Naive thymus-derived CD4-positive, alpha-beta T cell (primary cell): ENCODE results near the gene ZNF513. TPM values are rescaled to one million over a fixed set of nuclear protein-coding genes. Genes with fewer than 3 reads are reported as not detected.
A peak's percentile ranks its signal among the peaks of the same experiment; 100 is the strongest.

ENCODE experiments used
- ATAC-seq: fragments of 150-1000 bp; cut with Tn5 transposase; 2 replicates; pipeline ENCODE4 v1.10.0; 2021; ENCODE audit warnings: mild to moderate bottlenecking, moderate library complexity
- CTCF ChIA-PET: fragments of 350-600 bp; sonication (Branson Sonifier 250); formaldehyde crosslinking; loops from one replicate; lab custom pipeline; 2021; ENCODE audit warnings: antibody characterized with exemption; lab: Charles Lee
- POLR2A ChIA-PET: fragments of 350-600 bp; sonication (Branson Sonifier 250); formaldehyde crosslinking; loops from one replicate; lab custom pipeline; 2021; ENCODE audit warnings: antibody characterized with exemption, inconsistent platforms; lab: Charles Lee
- DNase-seq, 9 donors: peaks; one replicate each; pipeline versions ENCODE4 v3.0.0 to v3.0.0-alpha.2; 2020 to 2022; ENCODE audit warnings: mixed read lengths in 1 of 9
- H3K27ac ChIP-seq: one replicate; pipeline ENCODE4 v1.7.0; 2013; ENCODE audit warnings: mild to moderate bottlenecking, low read depth, low read length, moderate library complexity
- H3K27me3 ChIP-seq, 2 donors: one replicate each; pipeline ENCODE4 v1.7.0; 2013; ENCODE audit warnings: low read length in 2 of 2, mild to moderate bottlenecking in 2 of 2, moderate library complexity in 2 of 2; ENCODE audit not compliant: control insufficient read depth in 2 of 2, insufficient read depth in 2 of 2
- H3K36me3 ChIP-seq, 3 experiments: 1 replicate in 2 of 3; 2 replicates in 1 of 3; pipeline ENCODE4 v1.7.0; 2013; ENCODE audit warnings: low read length in 3 of 3, mild to moderate bottlenecking in 3 of 3, moderate library complexity in 1 of 3; ENCODE audit not compliant: insufficient read depth in 3 of 3, control insufficient read depth in 2 of 3
- H3K4me1 ChIP-seq, 2 donors: one replicate each; pipeline ENCODE4 v1.7.0; 2013; ENCODE audit warnings: low read length in 2 of 2, mild to moderate bottlenecking in 2 of 2, moderate library complexity in 1 of 2; ENCODE audit not compliant: control insufficient read depth in 2 of 2, insufficient read depth in 2 of 2
- H3K4me3 ChIP-seq: 2 replicates; pipeline ENCODE4 v1.7.0; 2013; ENCODE audit warnings: mild to moderate bottlenecking, low read length
- H3K9me3 ChIP-seq, 3 experiments: 1 replicate in 2 of 3; 2 replicates in 1 of 3; pipeline ENCODE4 v1.7.0; 2013; ENCODE audit warnings: low read length in 3 of 3; ENCODE audit not compliant: control insufficient read depth in 2 of 3
- H3K27ac Mint-ChIP-seq, 9 donors: one replicate each; pipeline ENCODE4 v1.8.0; 2020 to 2022; ENCODE audit warnings: mixed read lengths in 9 of 9, mild to moderate bottlenecking in 8 of 9, moderate library complexity in 5 of 9, inconsistent platforms in 2 of 9
- H3K27me3 Mint-ChIP-seq, 5 donors: one replicate each; pipeline ENCODE4 v1.8.0; 2021 to 2022; ENCODE audit warnings: mixed read lengths in 5 of 5, mild to moderate bottlenecking in 1 of 5
- H3K36me3 Mint-ChIP-seq, 5 donors: one replicate each; pipeline ENCODE4 v1.8.0; 2020 to 2022; ENCODE audit warnings: mixed read lengths in 5 of 5, mild to moderate bottlenecking in 3 of 5, inconsistent platforms in 1 of 5
- H3K4me1 Mint-ChIP-seq, 7 donors: one replicate each; pipeline ENCODE4 v1.8.0; 2020 to 2022; ENCODE audit warnings: mixed read lengths in 7 of 7, mild to moderate bottlenecking in 3 of 7, inconsistent platforms in 1 of 7
- H3K4me3 Mint-ChIP-seq, 10 donors: one replicate each; pipeline ENCODE4 v1.8.0; 2020 to 2022; ENCODE audit warnings: mild to moderate bottlenecking in 10 of 10, mixed read lengths in 10 of 10, moderate library complexity in 6 of 10, inconsistent platforms in 2 of 10
- H3K9me3 Mint-ChIP-seq, 11 donors: one replicate each; pipeline ENCODE4 v1.8.0; 2020 to 2022; ENCODE audit warnings: mixed read lengths in 11 of 11, mild to moderate bottlenecking in 4 of 11, inconsistent platforms in 1 of 11, moderate library complexity in 1 of 11
- intact Hi-C, 2 donors: fragments of 100-400 bp; cut with micrococcal nuclease; formaldehyde crosslinking; loops; one replicate each; pipeline ENCODE4 v1.15.1; 2023
- polyA plus RNA-seq, 2 donors: library from polyadenylated mRNA; unstranded; fragments of 300-500 nt; fragmentation: Illumina TruSeq; gene quantifications; one replicate each; pipeline ENCODE4 v1.2.3, GENCODE V29; 2021
- total RNA-seq, 6 experiments: library from RNA in 5 of 6; stranded (reverse) in 5 of 6; gene quantifications; 1 replicate in 5 of 6; 2 replicates in 1 of 6; pipeline ENCODE4 v1.2.3 and lab custom pipeline; 2021 to 2026

The ZNF513 gene
- total and polyA plus RNA-seq, 7 experiments from 2014 or later = 2.6 to 23.2 (median 17.2) TPM

GRCh38 chr2:27363933-27364332 lies 16.6 kb downstream of the ZNF513 start:
- Histone ChIP-seq H3K27ac (no peak overlapping the region), H3K36me3 (peaks cover 16 to 41% (median 19%) of the 10 kb centered on the region in 3 experiments), H3K4me1 (peaks cover 5 to 7% of the 10 kb centered on the region in 2 donors), H3K4me3 (no peak overlapping the region), H3K27me3 (no peaks in the 10 kb centered on the region), H3K9me3 (no peaks in the 10 kb centered on the region)
- peaks cover 4 to 17% (median 13%) of the 10 kb centered on the region in 7 donors for H3K4me1 Mint-ChIP-seq
- no peak for ATAC-seq
- POLR2A ChIA-PET = interaction anchor here (0.7 to 10.6 kb wide), 5 partner anchors 7 to 267 kb away, joined by 3 to 65 read pairs (median 3); partner anchors contain the start of gene GTF3C2
- no peaks in the 10 kb centered on the region for H3K9me3 Mint-ChIP-seq
- intact Hi-C loops = no loop called here
- peak overlapping the region in 1 of 9 donors; percentile 28 for H3K27ac Mint-ChIP-seq
- H3K4me3 Mint-ChIP-seq = no peak overlapping the region
- H3K27me3 Mint-ChIP-seq = no peaks in the 10 kb centered on the region
- peaks cover 0 to 22% (median 11%) of the 10 kb centered on the region in 5 donors for H3K36me3 Mint-ChIP-seq
- no peak for DNase-seq
- CTCF ChIA-PET = no interaction called here

DNA sequence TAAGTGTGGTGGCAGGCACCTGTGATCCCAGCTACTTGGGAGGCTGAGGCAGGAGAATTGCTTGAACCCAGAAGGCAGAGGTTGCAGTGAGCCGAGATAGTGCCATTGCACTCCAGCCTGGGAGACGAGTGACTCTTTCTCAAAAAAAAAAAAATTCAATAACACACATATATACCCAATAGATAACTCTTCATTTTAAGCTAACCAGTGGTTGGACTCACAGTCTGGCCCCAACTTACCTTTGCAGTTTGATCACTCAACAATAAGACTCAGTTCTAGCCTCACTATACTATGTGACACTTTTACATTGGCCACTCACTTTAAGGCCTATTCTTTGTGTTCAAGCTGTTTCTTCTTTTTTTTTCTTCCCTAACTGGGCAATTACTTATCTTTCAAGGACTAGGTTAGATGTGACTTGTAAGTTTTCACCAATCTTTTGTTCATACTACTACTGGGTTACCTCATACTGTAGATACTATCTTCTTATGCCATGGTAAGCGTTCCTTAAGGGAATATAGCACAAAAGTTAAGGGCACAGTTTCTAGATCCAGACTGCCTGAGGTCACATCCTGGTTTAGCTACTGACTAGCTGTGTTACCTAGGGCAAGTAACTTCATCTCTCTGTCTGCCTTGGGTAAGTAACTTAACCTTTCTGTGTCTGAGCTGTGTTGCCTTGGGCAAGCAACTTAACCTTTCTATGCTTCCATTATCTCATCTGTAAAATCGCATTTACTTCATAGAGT lies 17.7 kb downstream of the ZNF513 start:
- H3K4me1 Mint-ChIP-seq = peaks cover 6 to 18% (median 14%) of the 10 kb centered on the region in 7 donors
- intact Hi-C loops = no loop called here
- no peaks in the 10 kb centered on the region for H3K9me3 Mint-ChIP-seq
- peaks cover 13 to 38% (median 13%) of the 10 kb centered on the region in 3 experiments for H3K36me3 ChIP-seq
- no peaks in the 10 kb centered on the region for H3K9me3 ChIP-seq
- H3K4me1 ChIP-seq = peaks cover 4 to 5% of the 10 kb centered on the region in 2 donors
- H3K27me3 Mint-ChIP-seq = no peaks in the 10 kb centered on the region
- no peaks in the 10 kb centered on the region for H3K27me3 ChIP-seq
- POLR2A ChIA-PET = interaction anchor here (0.9 to 1.1 kb wide), 2 partner anchors 39 to 266 kb away, joined by 3 read pairs; partner anchors contain the start of genes CCDC121 and GPN1
- CTCF ChIA-PET = no interaction called here
- no peak for ATAC-seq
- peak overlapping the region in 2 of 9 donors; percentile 20 to 59 for H3K27ac Mint-ChIP-seq
- H3K4me3 ChIP-seq = no peak overlapping the region
- no peak overlapping the region for H3K4me3 Mint-ChIP-seq
- H3K36me3 Mint-ChIP-seq = peaks cover 0 to 25% (median 14%) of the 10 kb centered on the region in 5 donors
- H3K27ac ChIP-seq = no peak overlapping the region
- no peak for DNase-seq

DNA sequence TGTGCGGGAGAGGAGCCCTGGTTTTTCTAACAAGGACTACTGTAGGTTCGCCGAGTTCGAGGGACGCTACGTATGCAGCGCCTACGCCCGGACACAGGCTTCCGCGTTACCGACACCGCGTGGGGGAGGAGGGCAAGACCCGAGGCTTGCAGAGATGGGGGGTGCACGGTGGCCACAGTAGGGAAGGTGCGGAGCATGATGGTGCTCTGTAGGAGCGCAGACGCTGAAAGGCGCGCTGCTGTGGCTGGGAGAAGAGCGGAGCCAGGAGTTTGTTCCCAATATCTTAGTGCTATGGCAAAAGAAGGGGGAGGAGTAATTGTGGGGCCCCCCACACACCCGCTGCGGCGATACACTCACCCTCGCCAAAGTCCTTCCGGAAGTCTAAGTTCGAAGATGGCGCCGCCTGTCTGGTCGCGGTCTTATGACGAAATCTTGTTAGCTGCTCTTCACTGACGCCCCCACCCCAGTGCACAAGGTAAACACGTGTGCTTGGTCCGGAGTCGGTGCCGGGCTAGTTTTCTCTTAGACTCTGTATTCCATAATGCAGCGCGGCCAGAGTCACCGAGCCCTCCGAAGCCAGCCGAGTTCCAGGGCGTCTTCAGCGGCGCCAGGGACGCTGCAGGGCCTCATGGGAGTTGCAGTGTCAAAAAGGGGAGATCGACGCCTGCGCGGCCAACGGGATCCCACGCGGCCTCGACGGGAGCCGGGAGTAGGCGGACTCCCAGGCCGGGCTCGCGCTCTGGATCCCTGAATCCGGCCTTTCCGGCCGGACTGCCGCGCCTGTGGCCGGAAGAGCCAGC lies 24.0 kb downstream of the ZNF513 start, which contains the start of gene GTF3C2:
TSS of gene GTF3C2 (minus strand) at position 383 of the 800 bp plus-strand sequence. CDS start 13,210 bp downstream, outside the sequence.
- Mint-ChIP-seq H3K27me3 (no peaks in the 10 kb centered on the region), H3K36me3 (peaks cover 0 to 8% (median 4%) of the 10 kb centered on the region in 5 donors), H3K9me3 (peaks cover 0 to 6% (median 0%) of the 10 kb centered on the region in 11 donors), H3K27ac (peak within 1 kb of the TSS; percentile 96 to 100 (median 99)), H3K4me1 (peaks cover 38 to 63% (median 56%) of the 10 kb centered on the region in 7 donors), H3K4me3 (peak within 1 kb of the TSS; percentile 95 to 100 (median 98))
- H3K4me3 ChIP-seq = peak within 1 kb of the TSS; percentile 96
- POLR2A ChIA-PET = interaction anchor here (1.0 to 2.9 kb wide), 13 partner anchors 12 to 274 kb away, joined by 3 to 65 read pairs (median 5); partner anchors contain the start of genes ATRAID, EIF2B4, MPV17 and NRBP1
- H3K27me3 ChIP-seq = no peaks in the 10 kb centered on the region
- CTCF ChIA-PET = interaction anchor here (1.0 kb wide), 2 partner anchors 13 to 16 kb away, joined by 3 to 4 read pairs; no protein-coding TSS in a partner anchor
- peaks cover 24 to 34% of the 10 kb centered on the region in 2 donors for H3K4me1 ChIP-seq
- no peaks in the 10 kb centered on the region for H3K9me3 ChIP-seq
- H3K36me3 ChIP-seq = peaks cover 0 to 12% (median 0%) of the 10 kb centered on the region in 3 experiments
- intact Hi-C loops = loop anchor here (1.0 to 5.0 kb wide), 17 partner anchors 14 to 1324 kb away; partner anchors contain the start of genes ATRAID (in 2 of the 2), EIF2B4 (in 2 of the 2), IFT172 (in 2 of the 2) and MPV17 (in 2 of the 2)
- H3K27ac ChIP-seq = peak within 1 kb of the TSS; percentile 91
- ATAC-seq (peak; percentile 85), DNase-seq (peak; percentile 76 to 94 (median 92))

GRCh38 chr2:27356056-27356381 lies 24.5 kb downstream of the ZNF513 start:
- no peak for DNase-seq

DNA sequence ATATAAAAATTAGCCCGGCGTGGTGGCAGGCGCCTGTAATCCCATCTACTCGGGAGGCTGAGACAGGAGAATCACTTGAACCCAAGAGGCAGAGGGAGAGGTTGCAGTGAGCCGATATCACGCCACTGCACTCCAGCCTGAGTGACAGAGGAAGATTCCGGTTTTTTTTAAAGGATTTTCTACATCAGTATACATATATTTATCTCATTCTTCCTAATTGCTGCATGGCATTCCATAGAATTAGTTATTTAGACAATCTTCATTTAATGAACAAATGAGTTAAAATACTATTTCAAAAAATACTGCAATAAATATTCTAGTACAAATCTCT lies 26.0 kb downstream of the ZNF513 start:
- H3K27me3 Mint-ChIP-seq = no peaks in the 10 kb centered on the region
- H3K27ac ChIP-seq = no peak overlapping the region
- ChIA-PET POLR2A (interaction anchor here (0.7 to 4.2 kb wide), 2 partner anchors 31 to 37 kb away, joined by 5 to 21 read pairs; partner anchors contain the start of gene MPV17), CTCF (no interaction called here)
- peaks cover 40 to 81% (median 67%) of the 10 kb centered on the region in 7 donors for H3K4me1 Mint-ChIP-seq
- H3K4me3 ChIP-seq = no peak overlapping the region
- H3K27me3 ChIP-seq = no peaks in the 10 kb centered on the region
- peaks cover 0 to 11% (median 7%) of the 10 kb centered on the region in 5 donors for H3K36me3 Mint-ChIP-seq
- peak overlapping the region in 2 of 9 donors; percentile 39 to 52 for H3K27ac Mint-ChIP-seq
- ATAC-seq (no peak), DNase-seq (no peak)
- peaks cover 24 to 36% of the 10 kb centered on the region in 2 donors for H3K4me1 ChIP-seq
- peaks cover 0 to 12% (median 0%) of the 10 kb centered on the region in 3 experiments for H3K36me3 ChIP-seq
- no peaks in the 10 kb centered on the region for H3K9me3 ChIP-seq
- peaks cover 0 to 6% (median 0%) of the 10 kb centered on the region in 11 donors for H3K9me3 Mint-ChIP-seq
- intact Hi-C loops = no loop called here
- peak overlapping the region in 9 of 10 donors; percentile 42 to 100 (median 66) for H3K4me3 Mint-ChIP-seq

More at GRCh38 chr2:27356056-27356381, 24.5 kb downstream of the ZNF513 start:
- peak; percentile 34 for ATAC-seq
- peaks cover 40 to 68% (median 60%) of the 10 kb centered on the region in 7 donors for H3K4me1 Mint-ChIP-seq
- H3K27ac Mint-ChIP-seq = peak overlapping the region; percentile 96 to 100 (median 99)
- Histone ChIP-seq H3K36me3 (peaks cover 0 to 12% (median 0%) of the 10 kb centered on the region in 3 experiments), H3K4me1 (peaks cover 24 to 36% of the 10 kb centered on the region in 2 donors), H3K9me3 (no peaks in the 10 kb centered on the region), H3K4me3 (peak overlapping the region; percentile 96), H3K27ac (peak overlapping the region; percentile 91), H3K27me3 (no peaks in the 10 kb centered on the region)
- ChIA-PET POLR2A (interaction anchor here (1.0 to 2.9 kb wide), 12 partner anchors 11 to 274 kb away, joined by 3 to 65 read pairs (median 6); partner anchors contain the start of genes ATRAID, EIF2B4, MPV17 and NRBP1), CTCF (no interaction called here)
- H3K27me3 Mint-ChIP-seq = no peaks in the 10 kb centered on the region
- H3K4me3 Mint-ChIP-seq = peak overlapping the region; percentile 95 to 100 (median 98)
- intact Hi-C loops = loop anchor here (1.0 to 5.0 kb wide), 16 partner anchors 14 to 1324 kb away; partner anchors contain the start of genes IFT172 (in 2 of the 2), NRBP1 (in 2 of the 2), PPM1G (in 2 of the 2) and AGBL5 (in 1 of the 2)
- peaks cover 0 to 6% (median 0%) of the 10 kb centered on the region in 11 donors for H3K9me3 Mint-ChIP-seq
- peaks cover 0 to 8% (median 4%) of the 10 kb centered on the region in 5 donors for H3K36me3 Mint-ChIP-seq
